K562 (cell line): ENCODE results near the gene PHF19. TPM values are rescaled to one million over a fixed set of nuclear protein-coding genes. Genes with fewer than 3 reads are reported as not detected.
A peak's percentile ranks its signal among the peaks of the same experiment; 100 is the strongest.

ENCODE experiments used
- ATAC-seq: fragments of 200-7000 bp; cut with Tn5 transposase; 3 replicates; pipeline ENCODE4 v1.9.1; 2020; ENCODE audit warnings: moderate library complexity
- BruUV-seq: library from RNA; stranded (reverse); fragments of 400-500 nt; replicated peaks from 2 replicates; lab custom pipeline; 2021; lab: Mats Ljungman, UMichigan
- CTCF ChIA-PET: fragments of 300-600 bp; formaldehyde crosslinking; extraction: SDS; loops from one replicate; lab custom pipeline; 2021; ENCODE audit warnings: low intra/inter-chr PET ratio; lab: Yijun Ruan, JAX
- POLR2A ChIA-PET: fragments of 300-600, 350-650 bp; sonication (Branson Sonifier 250); formaldehyde crosslinking; extraction: SDS; loops from one replicate; lab custom pipeline; 2021; ENCODE audit warnings: antibody characterized with exemption, inconsistent platforms; lab: Yijun Ruan, JAX
- DNase-seq, 4 experiments: peaks; one replicate each; pipeline versions ENCODE4 v3.0.0 to v3.0.0-alpha.2; 2011 to 2018; ENCODE audit warnings: low spot score in 3 of 4, mixed read lengths in 3 of 4; ENCODE audit errors: extremely low read depth in 1 of 4
- FAIRE-seq: peaks from 2 replicates; lab custom pipeline; 2011; peaks lifted over from hg19 to GRCh38; lab: Jason Lieb, UNC
- H2AFZ ChIP-seq: 2 replicates; pipeline ENCODE4 v1.6.0; 2011; ENCODE audit warnings: low read depth, low read length, control low read depth, inconsistent platforms
- H3K27ac ChIP-seq: fragments of 200-600 bp; 3 replicates; pipeline ENCODE4 v1.8.0; 2011; ENCODE audit warnings: low read depth, mild to moderate bottlenecking, control low read depth, inconsistent platforms, low read length, moderate library complexity, mixed read lengths; ENCODE audit errors: extremely low read depth
- H3K27me3 ChIP-seq, 2 experiments: fragments of 300-600 bp in 1 of 2; 2 replicates in 1 of 2; 3 replicates in 1 of 2; pipeline versions ENCODE4 v1.6.0 to v1.8.0; 2011; ENCODE audit warnings: inconsistent platforms in 2 of 2, low read length in 2 of 2, mild to moderate bottlenecking in 1 of 2, mixed read lengths in 1 of 2, moderate library complexity in 1 of 2; ENCODE audit not compliant: control insufficient read depth in 2 of 2, insufficient read depth in 2 of 2
- H3K36me3 ChIP-seq: fragments of 300-600 bp; 3 replicates; pipeline ENCODE4 v1.8.0; 2011; ENCODE audit warnings: mild to moderate bottlenecking, low read length, inconsistent platforms; ENCODE audit not compliant: control insufficient read depth, insufficient read depth
- H3K4me1 ChIP-seq, 2 experiments: fragments of 200-600 bp in 1 of 2; replicated peaks in 1 of 2; 2 replicates in 1 of 2; 3 replicates in 1 of 2; pipeline versions ENCODE4 v1.5.1 to v1.8.0; 2011; ENCODE audit warnings: inconsistent platforms in 2 of 2, low read length in 2 of 2, mild to moderate bottlenecking in 1 of 2, mixed read lengths in 1 of 2, moderate library complexity in 1 of 2; ENCODE audit not compliant: control insufficient read depth in 2 of 2, insufficient read depth in 2 of 2
- H3K4me2 ChIP-seq: 2 replicates; pipeline ENCODE4 v1.6.1; 2011; ENCODE audit warnings: low read length, control low read depth, inconsistent platforms, mixed read lengths; ENCODE audit not compliant: insufficient read depth
- H3K4me3 ChIP-seq: fragments of 200-600 bp; sonication (generic), shearing (Covaris generic); 2 replicates; pipeline ENCODE4 v1.5.1; 2016; ENCODE audit warnings: control low read depth, inconsistent platforms
- H3K79me2 ChIP-seq: fragments of 200-600 bp; 3 replicates; pipeline ENCODE4 v1.8.0; 2011; ENCODE audit warnings: low read length, inconsistent platforms; ENCODE audit not compliant: control insufficient read depth, insufficient read depth
- H3K9ac ChIP-seq, 2 experiments: 2 replicates each; pipeline versions ENCODE4 v1.6.0 to v1.6.1; 2011; ENCODE audit warnings: low read depth in 2 of 2, low read length in 2 of 2, control low read depth in 1 of 2, inconsistent platforms in 1 of 2, mild to moderate bottlenecking in 1 of 2, mixed read lengths in 1 of 2; ENCODE audit not compliant: insufficient read depth in 1 of 2
- H3K9me1 ChIP-seq: one replicate; pipeline ENCODE4 v1.6.0; 2011; ENCODE audit warnings: inconsistent platforms, mild to moderate bottlenecking, low read length, moderate library complexity; ENCODE audit not compliant: control insufficient read depth, insufficient read depth
- H3K9me3 ChIP-seq: replicated peaks from 2 replicates; pipeline ENCODE4 v1.5.1; 2011; ENCODE audit warnings: low read depth, low read length, inconsistent platforms; ENCODE audit not compliant: control insufficient read depth, insufficient read depth
- H4K20me1 ChIP-seq: replicated peaks from 2 replicates; pipeline ENCODE4 v1.6.1; 2011; ENCODE audit warnings: low read length, inconsistent platforms, mixed read lengths; ENCODE audit not compliant: control insufficient read depth, insufficient read depth
- CHD2 ChIP-seq: IDR thresholded peaks from 2 replicates; pipeline ENCODE4 v1.6.1; 2011; ENCODE audit warnings: low read depth, low read length
- ELF4 ChIP-seq: fragments of 450-650 bp; formaldehyde crosslinking; IDR thresholded peaks from 2 replicates; pipeline ENCODE4 v1.4.0; 2022; ENCODE audit warnings: missing genetic modification characterization
- JUND ChIP-seq, 2 experiments: IDR thresholded peaks; 2 replicates in 1 of 2; 3 replicates in 1 of 2; pipeline ENCODE4 v1.6.1; 2011; ENCODE audit warnings: borderline replicate concordance in 2 of 2, low read depth in 2 of 2, low read length in 2 of 2, improper control_type of control experiment in 1 of 2, missing biosample characterization in 1 of 2, missing genetic modification characterization in 1 of 2, missing genetic modification reagents in 1 of 2
- KLF13 ChIP-seq: fragments of 450-650 bp; IDR thresholded peaks from 2 replicates; pipeline ENCODE4 v1.6.1; 2016; ENCODE audit warnings: missing genetic modification characterization, low read depth, mild to moderate bottlenecking, missing compliant biosample characterization, moderate library complexity, borderline replicate concordance
- POU5F1 ChIP-seq: fragments of 150-350 bp; IDR thresholded peaks from 2 replicates; pipeline ENCODE4 v1.6.1; 2014; ENCODE audit warnings: borderline replicate concordance, low read length, low read depth, mild to moderate bottlenecking; ENCODE audit not compliant: partially characterized antibody
- RFX5 ChIP-seq: IDR thresholded peaks from 2 replicates; pipeline ENCODE4 v1.6.1; 2011; ENCODE audit warnings: low read depth, mild to moderate bottlenecking, improper control_type of control experiment, low read length
- SMARCA4 ChIP-seq: fragments of 450-650 bp; IDR thresholded peaks from 2 replicates; pipeline ENCODE4 v1.6.1; 2016
- TGIF2 ChIP-seq: sonication (generic); formaldehyde crosslinking; IDR thresholded peaks from 2 replicates; pipeline ENCODE4 v1.8.1; 2022; ENCODE audit warnings: mild to moderate bottlenecking, missing genetic modification reagents, moderate library complexity
- ZBTB8A ChIP-seq: fragments of 450-650 bp; IDR thresholded peaks from 2 replicates; pipeline ENCODE4 v1.6.1; 2018; ENCODE audit warnings: mild to moderate bottlenecking, moderate library complexity; ENCODE audit not compliant: partially characterized antibody
- WGBS: fragments of 100-300 bp; shearing (Covaris generic); methylation state at CpG from one replicate; pipeline ENCODE4 v1.1.6; 2016; ENCODE audit warnings: low coverage, mixed read lengths; ENCODE audit not compliant: insufficient coverage; ENCODE audit errors: missing lambda C conversion rate; 5-methylcytosine and 5-hydroxymethylcytosine counted together
- in situ Hi-C: fragments of 300-500 bp; cut with MboI; formaldehyde crosslinking; loops from 4 replicates; pipeline ENCODE4 v1.15.0; 2018; ENCODE audit warnings: inconsistent platforms, mixed read lengths
- intact Hi-C: fragments of 100-400 bp; cut with micrococcal nuclease; formaldehyde crosslinking; loops from 2 replicates; pipeline ENCODE4 v1.14.2; 2022
- polyA plus RNA-seq, 8 experiments: library from polyadenylated mRNA; depleted of rRNA in 4 of 8; stranded (reverse) in 5 of 8; unstranded in 3 of 8; fragments of >200 nt; fragmentation: Nextera tagmentation in 2 of 8; fragmentation: Illumina TruSeq in 1 of 8; extraction: Ambion mirVana in 2 of 8; extraction: Trizol in 1 of 8; gene quantifications; 2 replicates each; pipeline versions ENCODE4 v1.2.1 to v1.2.3, GENCODE V29; 2011 to 2014; ENCODE audit warnings: inconsistent platforms in 1 of 8, missing spikeins in 1 of 8
- total RNA-seq, 7 experiments: library from RNA; depleted of rRNA in 6 of 7; stranded (reverse); fragments of >200 nt in 6 of 7; fragmentation: Illumina TruSeq in 2 of 7; extraction: Trizol in 2 of 7; gene quantifications; 2 replicates each; pipeline versions ENCODE4 v1.2.1 to v1.2.3, GENCODE V29; 2011 to 2021; ENCODE audit warnings: low replicate concordance in 1 of 7

PHF19 gene
- total and polyA plus RNA-seq, 9 of the 15 experiments (the other 6 are each of a cell fraction or from before 2014, with no cell fraction given): 95.8 to 403 (median 255) TPM

GRCh38 chr9:120870206-120870605 is 6.8 kb downstream of the PHF19 start:
- peaks cover 92% of the 10 kb centered on the region for H3K36me3 ChIP-seq
- no peaks in the 10 kb centered on the region for H3K9me3 ChIP-seq
- H3K9me1 ChIP-seq: peaks cover 8% of the 10 kb centered on the region
- H3K9ac ChIP-seq: peak overlapping the region in 1 of 2 experiments; percentile 82; a peak in 1 of 4 replicates
- FAIRE-seq (no peak), DNase-seq (no peak), ATAC-seq (no peak)
- WGBS: 88% methylated on average over 9 of the region's 9 CpGs
- BruUV-seq: no TSS peak
- CTCF ChIA-PET: no interaction called here
- no peaks in the 10 kb centered on the region for H4K20me1 ChIP-seq
- no peak for TF ChIP-seq RFX5
- TF ChIP-seq TGIF2 (CRISPR knock-in tag): no peak
- no peak for TF ChIP-seq SMARCA4
- no peak for TF ChIP-seq POU5F1
- no peak for TF ChIP-seq CHD2
- no peak for TF ChIP-seq ELF4 (CRISPR knock-in tag)
- TF ChIP-seq KLF13 (tag): no peak
- no peak for TF ChIP-seq ZBTB8A
- no peak for TF ChIP-seq JUND (IDR thresholded peaks at IDR 0.05; ENCODE audit: borderline replicate concordance, low read depth, low read length)
- TF ChIP-seq JUND (tag; IDR thresholded peaks at IDR 0.05; ENCODE audit: borderline replicate concordance, low read depth, low read length): no peak
- intact Hi-C loops (loop anchor here (10.0 kb wide), 1 partner anchor 205 kb away; the partner anchor contains the start of gene CNTRL), in situ Hi-C loops (loop anchor here (5.0 kb wide), 1 partner anchor 63 kb away; no protein-coding TSS in a partner anchor)
- H2AFZ ChIP-seq: no peak overlapping the region
- peaks cover 40% of the 10 kb centered on the region for H3K79me2 ChIP-seq
- peak overlapping the region; percentile 76; the same call in 1 of the 3 replicates for H3K27ac ChIP-seq
- no peak overlapping the region for H3K4me3 ChIP-seq
- POLR2A ChIA-PET: interaction anchor here (0.6 to 15.5 kb wide), 8 partner anchors 9 to 329 kb away, joined by 3 to 464 read pairs (median 5); partner anchors contain the start of genes FBXW2, PHF19 and PSMD5
- H3K4me1 ChIP-seq: peaks cover 27 to 35% of the 10 kb centered on the region in 2 experiments
- no peaks in the 10 kb centered on the region for H3K27me3 ChIP-seq
- H3K4me2 ChIP-seq: no peak overlapping the region
